CD4-positive, CD25-positive, alpha-beta regulatory T cell (primary cell): ENCODE results near the gene OR2T34. TPM values are rescaled to one million over a fixed set of nuclear protein-coding genes. Genes with fewer than 3 reads are reported as not detected.

ENCODE experiments used
- ATAC-seq, 2 donors: fragments of 150-1000 bp; cut with Tn5 transposase; one replicate each; pipeline ENCODE4 v1.10.0; 2021; ENCODE audit warnings: low read depth in 2 of 2, moderate number of reproducible peaks in 2 of 2, moderate library complexity in 1 of 2
- DNase-seq, 3 donors: peaks; one replicate each; pipeline versions ENCODE4 v3.0.0 to v3.0.0-alpha.2; 2012 to 2022; ENCODE audit warnings: mixed read lengths in 1 of 3
- H3K27ac ChIP-seq: one replicate; pipeline ENCODE4 v1.7.0; 2013; ENCODE audit warnings: mild to moderate bottlenecking, low read length; ENCODE audit not compliant: insufficient read depth, poor library complexity, severe bottlenecking
- H3K27me3 ChIP-seq: one replicate; pipeline ENCODE4 v1.7.0; 2013; ENCODE audit warnings: low read length; ENCODE audit not compliant: control insufficient read depth, insufficient read depth
- H3K36me3 ChIP-seq: one replicate; pipeline ENCODE4 v1.7.0; 2013; ENCODE audit warnings: mild to moderate bottlenecking, low read length, moderate library complexity; ENCODE audit not compliant: control insufficient read depth, insufficient read depth
- H3K4me1 ChIP-seq: 2 replicates; pipeline ENCODE4 v1.7.0; 2013; ENCODE audit warnings: mild to moderate bottlenecking, low read length; ENCODE audit not compliant: insufficient read depth, control insufficient read depth, poor library complexity, severe bottlenecking
- H3K4me3 ChIP-seq: one replicate; pipeline ENCODE4 v1.7.0; 2013; ENCODE audit warnings: low read depth, mild to moderate bottlenecking, low read length, moderate library complexity
- H3K9me3 ChIP-seq, 2 experiments: 1 replicate in 1 of 2; 2 replicates in 1 of 2; pipeline ENCODE4 v1.7.0; 2013; ENCODE audit warnings: low read length in 2 of 2, mild to moderate bottlenecking in 1 of 2, moderate library complexity in 1 of 2; ENCODE audit not compliant: control insufficient read depth in 2 of 2
- H3K27ac Mint-ChIP-seq, 3 donors: one replicate each; pipeline ENCODE4 v1.8.0; 2020 to 2022; ENCODE audit warnings: mild to moderate bottlenecking in 3 of 3, mixed read lengths in 3 of 3, moderate library complexity in 2 of 3
- H3K27me3 Mint-ChIP-seq: one replicate; pipeline ENCODE4 v1.8.0; 2022; ENCODE audit warnings: mild to moderate bottlenecking, mixed read lengths
- H3K36me3 Mint-ChIP-seq: one replicate; pipeline ENCODE4 v1.8.0; 2020; ENCODE audit warnings: mixed read lengths
- H3K4me1 Mint-ChIP-seq, 4 donors: one replicate each; pipeline ENCODE4 v1.8.0; 2020 to 2022; ENCODE audit warnings: mixed read lengths in 4 of 4, mild to moderate bottlenecking in 1 of 4
- H3K4me3 Mint-ChIP-seq, 4 donors: one replicate each; pipeline ENCODE4 v1.8.0; 2020 to 2022; ENCODE audit warnings: mild to moderate bottlenecking in 4 of 4, mixed read lengths in 4 of 4, moderate library complexity in 3 of 4
- H3K9me3 Mint-ChIP-seq, 7 donors: one replicate each; pipeline ENCODE4 v1.8.0; 2020 to 2022; ENCODE audit warnings: mixed read lengths in 7 of 7, mild to moderate bottlenecking in 3 of 7, moderate library complexity in 2 of 7
- polyA plus RNA-seq, 4 donors: library from polyadenylated mRNA; unstranded; fragments of 300-500 nt; fragmentation: Illumina TruSeq; gene quantifications; one replicate each; pipeline ENCODE4 v1.2.3, GENCODE V29; 2021
- total RNA-seq: library from RNA; stranded (reverse); gene quantifications from one replicate; pipeline ENCODE4 v1.2.3, GENCODE V29; 2022

Gene OR2T34
- total and polyA plus RNA-seq, 5 donors from 2014 or later: not detected

GRCh38 chr1:248599396-248599795 lies 24.8 kb upstream of the OR2T34 start:
- Histone ChIP-seq H3K9me3 (no peaks in the 10 kb centered on the region), H3K27ac (no peak overlapping the region), H3K4me1 (no peaks in the 10 kb centered on the region), H3K36me3 (no peaks in the 10 kb centered on the region), H3K27me3 (no peaks in the 10 kb centered on the region), H3K4me3 (no peak overlapping the region)
- Mint-ChIP-seq H3K27me3 (no peaks in the 10 kb centered on the region), H3K27ac (no peak overlapping the region), H3K4me1 (peaks cover 0 to 7% (median 2%) of the 10 kb centered on the region in 4 donors), H3K9me3 (peaks cover 0 to 1% (median 0%) of the 10 kb centered on the region in 7 donors), H3K4me3 (no peak overlapping the region), H3K36me3 (no peaks in the 10 kb centered on the region)
- ATAC-seq (no peak), DNase-seq (no peak)

- H3K9me3 ChIP-seq: no peaks in the 10 kb centered on the region
- DNase-seq: no peak
- Mint-ChIP-seq H3K4me1 (peaks cover 0 to 7% (median 2%) of the 10 kb centered on the region in 4 donors), H3K9me3 (peaks cover 0 to 1% (median 0%) of the 10 kb centered on the region in 7 donors), H3K36me3 (no peaks in the 10 kb centered on the region), H3K27me3 (no peaks in the 10 kb centered on the region), H3K27ac (no peak within 1 kb of the TSS), H3K4me3 (no peak within 1 kb of the TSS)
- no peaks in the 10 kb centered on the region for H3K36me3 ChIP-seq
- no peak within 1 kb of the TSS for H3K4me3 ChIP-seq
- H3K27me3 ChIP-seq: no peaks in the 10 kb centered on the region
- H3K4me1 ChIP-seq: no peaks in the 10 kb centered on the region
- no peak for ATAC-seq
- no peak within 1 kb of the TSS for H3K27ac ChIP-seq
These were observed 23.0 kb upstream of the OR2T34 start, which contains the start of gene OR2T10 for GRCh38 chr1:248597589-248597988. Gene OR2T10 (minus strand): TSS chr1:248597700. CDS start chr1:248593768, 3,932 bp downstream.

DNA sequence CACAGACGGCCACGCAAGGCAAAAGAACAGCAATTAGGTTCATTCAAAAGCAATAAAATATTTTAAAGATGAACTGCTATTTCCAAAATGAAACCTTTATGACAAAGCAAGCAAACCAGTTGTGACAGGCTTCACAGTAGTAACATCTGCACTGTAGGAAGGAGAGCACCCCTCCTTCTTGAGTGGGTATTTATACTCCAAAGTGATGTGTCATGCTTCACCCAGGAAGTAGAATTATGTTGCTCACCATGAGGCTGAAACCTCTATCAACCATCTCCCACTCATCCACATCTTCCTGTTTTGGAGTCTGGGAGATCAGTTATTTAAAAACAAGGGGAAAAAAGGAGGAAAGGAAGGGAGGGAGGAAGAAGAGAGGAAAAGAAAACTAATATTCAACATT lies 22.1 kb upstream of the OR2T34 start:
- peak; percentile 50 to 65 for ATAC-seq
- Histone ChIP-seq H3K9me3 (no peaks in the 10 kb centered on the region), H3K27ac (no peak overlapping the region), H3K4me3 (no peak overlapping the region), H3K27me3 (no peaks in the 10 kb centered on the region), H3K36me3 (no peaks in the 10 kb centered on the region), H3K4me1 (no peaks in the 10 kb centered on the region)
- no peak overlapping the region for H3K4me3 Mint-ChIP-seq
- H3K27ac Mint-ChIP-seq: no peak overlapping the region
- no peaks in the 10 kb centered on the region for H3K27me3 Mint-ChIP-seq
- peaks cover 0 to 1% (median 0%) of the 10 kb centered on the region in 7 donors for H3K9me3 Mint-ChIP-seq
- H3K4me1 Mint-ChIP-seq: peaks cover 0 to 7% (median 2%) of the 10 kb centered on the region in 4 donors
- H3K36me3 Mint-ChIP-seq: no peaks in the 10 kb centered on the region
- DNase-seq: peak in 1 of 3 donors; percentile 20

GRCh38 chr1:248593226-248593625 lies 18.7 kb upstream of the OR2T34 start:
- H3K4me1 ChIP-seq: no peaks in the 10 kb centered on the region
- no peak for ATAC-seq
- H3K27ac ChIP-seq: no peak overlapping the region
- no peak overlapping the region for H3K4me3 Mint-ChIP-seq
- no peak overlapping the region for H3K4me3 ChIP-seq
- no peaks in the 10 kb centered on the region for H3K36me3 ChIP-seq
- no peaks in the 10 kb centered on the region for H3K27me3 ChIP-seq
- H3K9me3 Mint-ChIP-seq: peaks cover 0 to 2% (median 0%) of the 10 kb centered on the region in 7 donors
- H3K9me3 ChIP-seq: no peaks in the 10 kb centered on the region
- H3K4me1 Mint-ChIP-seq: peaks cover 0 to 7% (median 1%) of the 10 kb centered on the region in 4 donors
- no peak for DNase-seq
- H3K27ac Mint-ChIP-seq: no peak overlapping the region
- H3K27me3 Mint-ChIP-seq: no peaks in the 10 kb centered on the region
- H3K36me3 Mint-ChIP-seq: no peaks in the 10 kb centered on the region

DNA sequence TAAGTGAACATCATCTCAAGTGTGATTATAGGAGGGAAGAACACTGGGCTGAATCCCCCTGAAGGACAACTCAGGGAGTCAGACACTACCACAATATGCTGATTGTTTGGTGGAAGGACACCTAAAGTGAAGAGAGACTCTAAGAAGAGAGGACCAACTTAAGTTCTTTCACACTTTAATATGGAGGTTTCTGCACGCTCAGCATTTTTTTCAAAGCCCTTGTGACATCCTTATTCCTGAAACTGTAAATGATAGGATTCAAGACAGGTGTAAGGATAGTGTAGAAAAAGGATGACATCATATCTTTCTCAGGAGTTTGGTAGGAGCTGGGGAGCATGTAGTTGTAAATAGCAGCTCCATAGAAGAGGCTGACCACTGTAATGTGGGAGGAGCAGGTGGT lies 18.1 kb upstream of the OR2T34 start:
- no peaks in the 10 kb centered on the region for H3K36me3 Mint-ChIP-seq
- no peak overlapping the region for H3K4me3 ChIP-seq
- no peak overlapping the region for H3K27ac Mint-ChIP-seq
- H3K4me3 Mint-ChIP-seq: no peak overlapping the region
- H3K4me1 ChIP-seq: no peaks in the 10 kb centered on the region
- ATAC-seq: no peak
- no peaks in the 10 kb centered on the region for H3K27me3 ChIP-seq
- H3K9me3 ChIP-seq: no peaks in the 10 kb centered on the region
- H3K27me3 Mint-ChIP-seq: no peaks in the 10 kb centered on the region
- peaks cover 0 to 7% (median 1%) of the 10 kb centered on the region in 4 donors for H3K4me1 Mint-ChIP-seq
- H3K9me3 Mint-ChIP-seq: peaks cover 0 to 2% (median 0%) of the 10 kb centered on the region in 7 donors
- no peak overlapping the region for H3K27ac ChIP-seq
- H3K36me3 ChIP-seq: no peaks in the 10 kb centered on the region
- no peak for DNase-seq

GRCh38 chr1:248590055-248590454 lies 15.5 kb upstream of the OR2T34 start:
- ATAC-seq (no peak), DNase-seq (no peak)
- Mint-ChIP-seq H3K4me3 (no peak overlapping the region), H3K27me3 (no peaks in the 10 kb centered on the region), H3K4me1 (peaks cover 0 to 1% (median 0%) of the 10 kb centered on the region in 4 donors), H3K27ac (no peak overlapping the region), H3K36me3 (no peaks in the 10 kb centered on the region), H3K9me3 (peaks cover 0 to 2% (median 0%) of the 10 kb centered on the region in 7 donors)
- no peaks in the 10 kb centered on the region for H3K36me3 ChIP-seq
- no peaks in the 10 kb centered on the region for H3K27me3 ChIP-seq
- H3K4me3 ChIP-seq: no peak overlapping the region
- H3K4me1 ChIP-seq: no peaks in the 10 kb centered on the region
- H3K9me3 ChIP-seq: no peaks in the 10 kb centered on the region
- H3K27ac ChIP-seq: no peak overlapping the region

GRCh38 chr1:248589334-248589733 lies 14.8 kb upstream of the OR2T34 start:
- no peaks in the 10 kb centered on the region for H3K4me1 ChIP-seq
- no peak overlapping the region for H3K4me3 Mint-ChIP-seq
- no peaks in the 10 kb centered on the region for H3K36me3 Mint-ChIP-seq
- DNase-seq: no peak
- H3K27ac Mint-ChIP-seq: no peak overlapping the region
- ATAC-seq: no peak
- H3K9me3 ChIP-seq: no peaks in the 10 kb centered on the region
- no peak overlapping the region for H3K4me3 ChIP-seq
- H3K9me3 Mint-ChIP-seq: peaks cover 0 to 1% (median 0%) of the 10 kb centered on the region in 7 donors
- H3K27ac ChIP-seq: no peak overlapping the region
- H3K27me3 ChIP-seq: no peaks in the 10 kb centered on the region
- H3K27me3 Mint-ChIP-seq: no peaks in the 10 kb centered on the region
- H3K36me3 ChIP-seq: no peaks in the 10 kb centered on the region
- peaks cover 0 to 2% (median under 1%) of the 10 kb centered on the region in 4 donors for H3K4me1 Mint-ChIP-seq

GRCh38 chr1:248585266-248585665 lies 10.7 kb upstream of the OR2T34 start:
- H3K27me3 ChIP-seq: no peaks in the 10 kb centered on the region
- H3K36me3 ChIP-seq: no peaks in the 10 kb centered on the region
- Mint-ChIP-seq H3K27ac (peak overlapping the region in 1 of 3 donors; percentile 11), H3K4me3 (no peak overlapping the region), H3K27me3 (no peaks in the 10 kb centered on the region), H3K9me3 (peaks cover 0 to 1% (median 0%) of the 10 kb centered on the region in 7 donors), H3K4me1 (peaks cover 0 to 2% (median under 1%) of the 10 kb centered on the region in 4 donors), H3K36me3 (no peaks in the 10 kb centered on the region)
- no peaks in the 10 kb centered on the region for H3K9me3 ChIP-seq
- no peaks in the 10 kb centered on the region for H3K4me1 ChIP-seq
- H3K27ac ChIP-seq: no peak overlapping the region
- DNase-seq (no peak), ATAC-seq (no peak)
- no peak overlapping the region for H3K4me3 ChIP-seq
